Amniotic stem cell (primary cell): ENCODE results near the gene SLC16A2.
"Not testable (repeated sequence)": the region's sequence is repeated elsewhere in the genome, so short reads cannot be mapped to it uniquely, and the experiment has no call there.

Experiments used
- DNase-seq: peaks from one replicate; lab custom pipeline; 2025; lab: John Stamatoyannopoulos, UW

SLC16A2 gene

GRCh38 chrX:74507191-74507590, 85.9 kb downstream of the SLC16A2 start:
- DNase-seq = no peak

GRCh38 chrX:74509989-74510388, 88.7 kb downstream of the SLC16A2 start:
- no peak for DNase-seq

- DNase-seq = no peak
These were observed 89.1 kb downstream of the SLC16A2 start for GRCh38 chrX:74510401-74510800.

GRCh38 chrX:74511704-74512103, 90.4 kb downstream of the SLC16A2 start:
- DNase-seq = no peak

GRCh38 chrX:74514384-74514783, 93.1 kb downstream of the SLC16A2 start:
- no peak for DNase-seq

GRCh38 chrX:74515356-74515755, 94.1 kb downstream of the SLC16A2 start:
- DNase-seq = no peak

- DNase-seq = not testable (repeated sequence)
These were observed 94.7 kb downstream of the SLC16A2 start for GRCh38 chrX:74516013-74516412.

- no peak for DNase-seq
These were observed 98.6 kb downstream of the SLC16A2 start for GRCh38 chrX:74519870-74520269.

GRCh38 chrX:74520291-74520690, 99.0 kb downstream of the SLC16A2 start:
- no peak for DNase-seq

GRCh38 chrX:74520896-74521295, 99.6 kb downstream of the SLC16A2 start:
- DNase-seq = no peak

- DNase-seq = no peak
These were observed 100.9 kb downstream of the SLC16A2 start for GRCh38 chrX:74521961-74522751.

- DNase-seq = no peak
These were observed 101.9 kb downstream of the SLC16A2 start for GRCh38 chrX:74523224-74523623.

- DNase-seq = no peak
These were observed 102.8 kb downstream of the SLC16A2 start for GRCh38 chrX:74523870-74524735.

- DNase-seq = no peak
These were observed 103.8 kb downstream of the SLC16A2 start for GRCh38 chrX:74525116-74525515.

GRCh38 chrX:74526764-74527163, 105.5 kb downstream of the SLC16A2 start:
- DNase-seq = no peak

GRCh38 chrX:74527350-74527749, 106.1 kb downstream of the SLC16A2 start:
- DNase-seq = no peak

GRCh38 chrX:74529311-74529710, 108.0 kb downstream of the SLC16A2 start:
- no peak for DNase-seq

GRCh38 chrX:74531081-74531480, 109.8 kb downstream of the SLC16A2 start:
- DNase-seq = no peak

- DNase-seq = no peak
These were observed 113.3 kb downstream of the SLC16A2 start for GRCh38 chrX:74534569-74535038.

- DNase-seq = no peak
These were observed 113.8 kb downstream of the SLC16A2 start for GRCh38 chrX:74535086-74535407.

- no peak for DNase-seq
These were observed 114.3 kb downstream of the SLC16A2 start for GRCh38 chrX:74535408-74536151.

- DNase-seq = peak; percentile 25
These were observed 115.0 kb downstream of the SLC16A2 start for GRCh38 chrX:74536152-74536831.
